Prostate gland (tissue), 2 donors: ENCODE results near the gene TUBB4A. TPM values are rescaled to one million over a fixed set of nuclear protein-coding genes. Genes with fewer than 3 reads are reported as not detected.

Experiments
- DNase-seq: peaks from one replicate; pipeline ENCODE4 v3.0.0-alpha.2; 2019; ENCODE audit warnings: low spot score
- H3K27ac ChIP-seq, 2 donors: fragments of 200-600 bp; sonication (generic); 2 replicates each; pipeline ENCODE4 v1.5.1; 2017 to 2019
- H3K27me3 ChIP-seq: fragments of 200-600 bp; sonication (generic); replicated peaks from 2 replicates; pipeline ENCODE4 v1.5.1; 2019; ENCODE audit not compliant: insufficient read depth
- H3K36me3 ChIP-seq, 2 donors: fragments of 200-600 bp; sonication (generic); 1 replicate in 1 of 2; 2 replicates in 1 of 2; pipeline versions ENCODE4 v1.5.1 to v1.8.1; 2017 to 2019
- H3K4me1 ChIP-seq: fragments of 200-600 bp; sonication (generic); replicated peaks from 2 replicates; pipeline ENCODE4 v1.5.1; 2019
- H3K4me3 ChIP-seq, 2 donors: fragments of 200-600 bp; sonication (generic); 2 replicates each; pipeline ENCODE4 v1.5.1; 2017 to 2019
- H3K9me3 ChIP-seq: fragments of 200-600 bp; sonication (generic); 2 replicates; pipeline ENCODE4 v1.5.1; 2017
- CTCF ChIP-seq, 4 experiments: fragments of 200-600 bp in 2 of 4; fragments of 450-650 bp in 2 of 4; sonication (generic) in 2 of 4; IDR thresholded peaks; 1 replicate in 3 of 4; 2 replicates in 1 of 4; pipeline ENCODE4 v1.5.1; 2016 to 2019; ENCODE audit warnings: antibody characterized with exemption in 4 of 4, mild to moderate bottlenecking in 2 of 4, moderate library complexity in 2 of 4
- POLR2A ChIP-seq: fragments of 450-650 bp; IDR thresholded peaks from one replicate; pipeline ENCODE4 v1.6.1; 2016; ENCODE audit warnings: antibody characterized with exemption, mild to moderate bottlenecking
- POLR2AphosphoS5 ChIP-seq: sonication (generic); formaldehyde crosslinking; IDR thresholded peaks from one replicate; pipeline ENCODE4 v1.6.1; 2017; ENCODE audit warnings: antibody characterized with exemption
- WGBS: methylation state at CpG from one replicate; pipeline ENCODE4 v1.1.5; 2018; 5-methylcytosine and 5-hydroxymethylcytosine counted together
- intact Hi-C: fragments of 100-400 bp; cut with DNase I; formaldehyde crosslinking; loops from one replicate; pipeline ENCODE4 v1.14.2; 2022
- small RNA-seq, 2 donors: library from RNA; depleted of rRNA; stranded (forward); fragments of <200 nt; gene quantifications; one replicate each; pipeline ENCODE3, GENCODE V24; 2016
- total RNA-seq, 2 donors: library from RNA; depleted of rRNA; stranded (reverse); fragments of >200 nt; gene quantifications; one replicate each; pipeline ENCODE4 v1.1.0, GENCODE V29; 2016

Gene TUBB4A
- total RNA-seq, 2 donors from 2014 or later = 0.23 to 100 TPM

GRCh38 chr19:6448045-6448444 lies 54.1 kb downstream of the TUBB4A start:
- DNase-seq = no peak
- Histone ChIP-seq H3K4me3 (no peak overlapping the region), H3K27ac (no peak overlapping the region), H3K27me3 (no peaks in the 10 kb centered on the region), H3K4me1 (no peaks in the 10 kb centered on the region), H3K9me3 (no peaks in the 10 kb centered on the region), H3K36me3 (no peaks in the 10 kb centered on the region)
- 81% methylated on average over 3 of the region's 3 CpGs for WGBS
- intact Hi-C loops = no loop called here
- no peak for TF ChIP-seq POLR2AphosphoS5
- no peak for TF ChIP-seq CTCF (IDR thresholded peaks at IDR 0.05)
- no peak for TF ChIP-seq POLR2A

- 96% methylated on average over 3 of the region's 3 CpGs for WGBS
- intact Hi-C loops = no loop called here
- no peak overlapping the region for H3K4me3 ChIP-seq
- H3K27me3 ChIP-seq = no peaks in the 10 kb centered on the region
- H3K27ac ChIP-seq = no peak overlapping the region
- no peaks in the 10 kb centered on the region for H3K36me3 ChIP-seq
- no peaks in the 10 kb centered on the region for H3K4me1 ChIP-seq
- DNase-seq = no peak
- H3K9me3 ChIP-seq = no peaks in the 10 kb centered on the region
- TF ChIP-seq CTCF (IDR thresholded peaks at IDR 0.05) (no peak), POLR2AphosphoS5 (no peak), POLR2A (no peak)
Observed at GRCh38 chr19:6446452-6446851, 55.7 kb downstream of the TUBB4A start.

Small RNA genes within 50 kb of the gene (small RNA-seq; reads per million reads assigned to genes)
- gene AC010503.2 = 0 reads per million in 2 donors

Other genes starting within 250 kb of the TUBB4A start
- gene MLLT1, start 222.3 kb downstream of the TUBB4A start, total RNA-seq = 10 to 100 TPM; 39.9 to 41.4 TPM
- 1 to 10 TPM in 1 of 2 donors, not detected in 1; 5.3 TPM for gene ACER1, start 168.7 kb downstream of the TUBB4A start, total RNA-seq
- gene CLPP, start 140.8 kb downstream of the TUBB4A start, total RNA-seq = 10 to 100 TPM; 85.1 to 88.5 TPM
- gene ALKBH7, start 129.5 kb downstream of the TUBB4A start, total RNA-seq = 100 to 1,000 TPM; 101 to 111 TPM
- 1 to 10 TPM; 1.1 to 2.2 TPM for gene PSPN, start 126.4 kb downstream of the TUBB4A start, total RNA-seq
- gene GTF2F1, start 109.1 kb downstream of the TUBB4A start, total RNA-seq = 10 to 100 TPM; 70.7 to 82.7 TPM
- gene KHSRP, start 77.5 kb downstream of the TUBB4A start, total RNA-seq = 100 to 1,000 TPM; 146 to 277 TPM
- under 1 TPM; 0.18 to 0.57 TPM for gene SLC25A41, start 68.5 kb downstream of the TUBB4A start, total RNA-seq
- gene SLC25A23, start 42.5 kb downstream of the TUBB4A start, total RNA-seq = 10 to 100 TPM; 66.2 to 91.3 TPM
- gene CRB3, start 38.0 kb downstream of the TUBB4A start, total RNA-seq = 10 to 100 TPM; 23.1 to 39.3 TPM
- gene DENND1C, start 20.5 kb downstream of the TUBB4A start, total RNA-seq = 1 to 10 TPM in 1 of 2 donors, under 1 TPM in 1; 0.91 to 1.4 TPM
- gene TNFSF9, start 28.7 kb upstream of the TUBB4A start, total RNA-seq = 1 to 10 TPM in 1 of 2 donors, not detected in 1; 4.5 TPM
- gene CD70, start 88.8 kb upstream of the TUBB4A start, total RNA-seq = not detected
- under 1 TPM; 0.34 to 0.55 TPM for gene TNFSF14, start 167.9 kb upstream of the TUBB4A start, total RNA-seq
- gene C3, start 218.3 kb upstream of the TUBB4A start, total RNA-seq = 100 to 1,000 TPM in 1 of 2 donors, 10 to 100 TPM in 1; 95.1 to 165 TPM
- 10 to 100 TPM; 62.7 to 98.0 TPM for gene GPR108, start 235.3 kb upstream of the TUBB4A start, total RNA-seq
- gene TRIP10, start 237.4 kb upstream of the TUBB4A start, total RNA-seq = 10 to 100 TPM; 37.0 to 74.2 TPM